SH-SY5Y (cell line): ENCODE measurements around the gene KIF5A.

Experiments
- GATA2 ChIP-seq: IDR thresholded peaks from 2 replicates; pipeline ENCODE4 v1.6.1; 2011; ENCODE audit warnings: mild to moderate bottlenecking, low read depth, low read length
- GATA3 ChIP-seq: IDR thresholded peaks from 2 replicates; pipeline ENCODE4 v1.6.1; 2011; ENCODE audit warnings: low read depth, mild to moderate bottlenecking, low read length, moderate library complexity

DNA sequence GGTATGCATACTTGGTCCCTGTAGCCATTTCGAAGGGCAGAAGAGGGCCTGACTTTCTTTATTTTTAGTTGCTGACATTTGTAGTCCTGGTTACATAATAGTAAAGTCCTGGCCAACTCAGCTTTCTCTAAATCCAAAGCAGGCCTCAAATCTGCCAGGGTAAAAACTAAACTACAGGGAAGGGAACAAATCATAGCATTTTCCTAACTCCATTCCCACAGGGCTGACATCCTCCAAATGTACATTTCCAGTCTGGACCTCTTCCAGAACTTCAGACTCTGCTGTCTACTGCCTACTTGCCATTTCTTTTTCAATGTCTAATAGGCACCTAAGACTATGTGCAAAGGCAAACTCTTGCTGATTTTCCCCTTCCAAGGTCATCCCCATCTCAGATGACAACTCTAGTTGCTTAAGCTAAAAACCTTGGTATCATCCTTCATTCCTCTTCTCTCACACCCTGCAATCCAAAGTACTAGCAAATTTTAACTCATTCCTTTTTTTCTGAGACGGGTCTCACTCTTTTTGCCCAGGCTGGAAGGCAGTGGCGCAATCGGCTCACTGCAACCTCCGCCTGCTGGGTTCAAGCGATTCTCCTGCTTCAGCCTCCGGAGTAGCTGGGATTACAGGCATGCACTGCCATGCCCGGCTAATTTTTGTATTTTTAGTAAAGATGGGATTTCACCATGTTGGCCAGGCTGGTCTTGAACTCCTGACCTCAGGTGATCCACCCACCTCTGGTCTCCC lies 31.5 kb upstream of the KIF5A start:
- TF ChIP-seq GATA3 (no peak), GATA2 (no peak)
